ENCODE measurements around the gene TNRC6C.

Gene TNRC6C

DNA sequence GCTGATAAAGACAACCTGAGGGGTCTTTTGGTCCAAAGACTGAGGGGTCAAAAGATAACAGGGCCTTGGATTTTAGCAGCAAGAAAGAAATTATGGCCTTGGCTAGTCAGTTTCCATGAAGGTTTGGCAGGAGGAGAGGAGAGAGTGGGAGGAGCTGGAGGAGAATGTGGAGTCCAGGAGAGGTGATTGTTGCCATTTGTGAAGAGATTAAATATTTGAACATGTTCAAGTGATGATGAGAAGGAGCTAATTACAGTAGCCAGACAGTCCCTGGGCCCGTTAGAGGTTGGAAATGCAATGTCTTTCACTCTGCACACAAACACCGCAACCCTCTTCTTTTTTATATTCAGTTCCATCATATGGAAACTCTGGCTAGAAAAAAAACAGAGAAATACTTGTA is 68.6 kb downstream of the TNRC6C start:
- in situ Hi-C loops (cut with HindIII; ENCODE audit: low sequenced_read_pairs), result no loop called here
- H3K4me3 ChIP-seq (ENCODE audit: low read depth, low read length), result no peak overlapping the region
- TF ChIP-seq, protein P1, sequence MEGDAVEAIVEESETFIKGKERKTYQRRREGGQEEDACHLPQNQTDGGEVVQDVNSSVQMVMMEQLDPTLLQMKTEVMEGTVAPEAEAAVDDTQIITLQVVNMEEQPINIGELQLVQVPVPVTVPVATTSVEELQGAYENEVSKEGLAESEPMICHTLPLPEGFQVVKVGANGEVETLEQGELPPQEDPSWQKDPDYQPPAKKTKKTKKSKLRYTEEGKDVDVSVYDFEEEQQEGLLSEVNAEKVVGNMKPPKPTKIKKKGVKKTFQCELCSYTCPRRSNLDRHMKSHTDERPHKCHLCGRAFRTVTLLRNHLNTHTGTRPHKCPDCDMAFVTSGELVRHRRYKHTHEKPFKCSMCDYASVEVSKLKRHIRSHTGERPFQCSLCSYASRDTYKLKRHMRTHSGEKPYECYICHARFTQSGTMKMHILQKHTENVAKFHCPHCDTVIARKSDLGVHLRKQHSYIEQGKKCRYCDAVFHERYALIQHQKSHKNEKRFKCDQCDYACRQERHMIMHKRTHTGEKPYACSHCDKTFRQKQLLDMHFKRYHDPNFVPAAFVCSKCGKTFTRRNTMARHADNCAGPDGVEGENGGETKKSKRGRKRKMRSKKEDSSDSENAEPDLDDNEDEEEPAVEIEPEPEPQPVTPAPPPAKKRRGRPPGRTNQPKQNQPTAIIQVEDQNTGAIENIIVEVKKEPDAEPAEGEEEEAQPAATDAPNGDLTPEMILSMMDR (IDR thresholded peaks at IDR 0.05; ENCODE audit: low read depth, low read length), result no peak
- no peak for DNase-seq (ENCODE audit: low read depth, low spot score)

- no peak for DNase-seq (ENCODE audit: low read depth, low spot score)
- TF ChIP-seq, protein P1 (IDR thresholded peaks at IDR 0.05; ENCODE audit: low read depth, low read length), result no peak
- no peak overlapping the region for H3K4me3 ChIP-seq (ENCODE audit: low read depth, low read length)
- in situ Hi-C loops (cut with HindIII; ENCODE audit: low sequenced_read_pairs), result no loop called here
Observed at GRCh38 chr17:78029697-78030096, 71.2 kb downstream of the TNRC6C start.

- in situ Hi-C loops (cut with HindIII; ENCODE audit: low sequenced_read_pairs), result no loop called here
- no peak overlapping the region for H3K4me3 ChIP-seq (ENCODE audit: low read depth, low read length)
- DNase-seq (ENCODE audit: low read depth, low spot score), result no peak
- TF ChIP-seq, protein P1 (IDR thresholded peaks at IDR 0.05; ENCODE audit: low read depth, low read length), result no peak
Observed at GRCh38 chr17:78031435-78031834, 72.9 kb downstream of the TNRC6C start.

GRCh38 chr17:78032166-78032565 is 73.7 kb downstream of the TNRC6C start:
- in situ Hi-C loops (cut with HindIII; ENCODE audit: low sequenced_read_pairs), result no loop called here
- DNase-seq (ENCODE audit: low read depth, low spot score), result peak; percentile 29
- TF ChIP-seq, protein P1 (IDR thresholded peaks at IDR 0.05; ENCODE audit: low read depth, low read length), result no peak
- no peak overlapping the region for H3K4me3 ChIP-seq (ENCODE audit: low read depth, low read length)

GRCh38 chr17:78034429-78035091 is 76.1 kb downstream of the TNRC6C start:
- peak; percentile 34 for DNase-seq (ENCODE audit: low read depth, low spot score)
- TF ChIP-seq, protein P1 (IDR thresholded peaks at IDR 0.05; ENCODE audit: low read depth, low read length), result no peak
- in situ Hi-C loops (cut with HindIII; ENCODE audit: low sequenced_read_pairs), result no loop called here
- H3K4me3 ChIP-seq (ENCODE audit: low read depth, low read length), result no peak overlapping the region

DNA sequence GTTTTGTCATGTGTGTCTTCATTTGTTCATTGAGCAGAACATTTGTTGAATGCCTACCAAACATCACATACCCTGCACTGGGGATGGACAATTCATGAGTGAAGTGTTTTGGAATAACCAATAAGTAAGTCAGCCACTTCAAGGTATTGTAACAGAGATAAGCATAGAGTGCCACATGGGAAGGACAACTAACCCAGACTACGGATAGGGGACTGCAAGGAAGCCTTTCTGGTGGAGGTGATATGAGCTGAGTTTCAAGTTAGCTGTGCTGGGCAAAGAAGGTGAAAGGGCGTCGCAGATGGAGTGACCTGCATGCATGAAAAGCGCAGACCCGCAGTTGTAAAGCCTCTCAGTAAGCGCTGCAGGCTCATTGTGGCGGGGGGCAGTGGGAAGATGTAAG is 78.8 kb downstream of the TNRC6C start:
- in situ Hi-C loops (cut with HindIII; ENCODE audit: low sequenced_read_pairs), result no loop called here
- TF ChIP-seq, protein P1 (IDR thresholded peaks at IDR 0.05; ENCODE audit: low read depth, low read length), result no peak
- H3K4me3 ChIP-seq (ENCODE audit: low read depth, low read length), result no peak overlapping the region
- no peak for DNase-seq (ENCODE audit: low read depth, low spot score)
